Upper lobe of left lung (tissue), 4 donors: Measurements from ENCODE around the gene MTREX.

Experiments
- EP300 ChIP-seq, 4 donors: sonication (generic); formaldehyde crosslinking; IDR thresholded peaks; one replicate each; pipeline ENCODE4 v1.5.1; 2017; ENCODE audit warnings: antibody characterized with exemption in 4 of 4, control low read depth in 2 of 4
- TF ChIP-seq, protein P1 (sequence below), 6 experiments: fragments of 450-650 bp in 4 of 6; fragments of 200-600 bp in 2 of 6; sonication (generic) in 2 of 6; IDR thresholded peaks; one replicate each; pipeline ENCODE4 v1.5.1; 2016 to 2019; ENCODE audit warnings: antibody characterized with exemption in 6 of 6

DNA sequence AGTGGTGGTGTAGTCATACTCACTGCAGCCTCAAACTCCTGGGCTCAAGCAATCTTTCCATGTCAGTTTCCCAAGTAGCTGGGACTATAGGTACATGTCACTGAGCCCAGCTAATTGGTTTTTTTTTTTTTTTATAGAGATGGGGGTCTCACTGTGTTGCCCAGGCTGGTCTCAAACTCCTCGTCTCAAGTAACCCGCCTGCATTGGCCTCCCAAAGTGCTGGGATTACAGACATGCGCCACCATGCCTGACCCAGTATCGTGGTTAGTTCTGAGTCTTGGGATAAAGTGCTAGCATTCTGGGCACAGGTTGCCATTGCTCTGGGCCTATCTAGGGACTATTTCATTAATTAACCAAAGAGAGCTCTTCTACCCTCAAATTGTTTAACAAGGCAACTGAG is 118.7 kb downstream of the MTREX start:
- TF ChIP-seq, protein P1, sequence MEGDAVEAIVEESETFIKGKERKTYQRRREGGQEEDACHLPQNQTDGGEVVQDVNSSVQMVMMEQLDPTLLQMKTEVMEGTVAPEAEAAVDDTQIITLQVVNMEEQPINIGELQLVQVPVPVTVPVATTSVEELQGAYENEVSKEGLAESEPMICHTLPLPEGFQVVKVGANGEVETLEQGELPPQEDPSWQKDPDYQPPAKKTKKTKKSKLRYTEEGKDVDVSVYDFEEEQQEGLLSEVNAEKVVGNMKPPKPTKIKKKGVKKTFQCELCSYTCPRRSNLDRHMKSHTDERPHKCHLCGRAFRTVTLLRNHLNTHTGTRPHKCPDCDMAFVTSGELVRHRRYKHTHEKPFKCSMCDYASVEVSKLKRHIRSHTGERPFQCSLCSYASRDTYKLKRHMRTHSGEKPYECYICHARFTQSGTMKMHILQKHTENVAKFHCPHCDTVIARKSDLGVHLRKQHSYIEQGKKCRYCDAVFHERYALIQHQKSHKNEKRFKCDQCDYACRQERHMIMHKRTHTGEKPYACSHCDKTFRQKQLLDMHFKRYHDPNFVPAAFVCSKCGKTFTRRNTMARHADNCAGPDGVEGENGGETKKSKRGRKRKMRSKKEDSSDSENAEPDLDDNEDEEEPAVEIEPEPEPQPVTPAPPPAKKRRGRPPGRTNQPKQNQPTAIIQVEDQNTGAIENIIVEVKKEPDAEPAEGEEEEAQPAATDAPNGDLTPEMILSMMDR (IDR thresholded peaks at IDR 0.05) = no peak
- TF ChIP-seq EP300 (IDR thresholded peaks at IDR 0.05) = no peak
